Prostate gland (tissue), 2 donors: Measurements from ENCODE around the gene NOTCH1. TPM values are rescaled to one million over a fixed set of nuclear protein-coding genes. Genes with fewer than 3 reads are reported as not detected.

Experiments
- DNase-seq: peaks from one replicate; pipeline ENCODE4 v3.0.0-alpha.2; 2019; ENCODE audit warnings: low spot score
- H3K27ac ChIP-seq, 2 donors: fragments of 200-600 bp; sonication (generic); 2 replicates each; pipeline ENCODE4 v1.5.1; 2017 to 2019
- H3K27me3 ChIP-seq: fragments of 200-600 bp; sonication (generic); replicated peaks from 2 replicates; pipeline ENCODE4 v1.5.1; 2019; ENCODE audit not compliant: insufficient read depth
- H3K36me3 ChIP-seq, 2 donors: fragments of 200-600 bp; sonication (generic); 1 replicate in 1 of 2; 2 replicates in 1 of 2; pipeline versions ENCODE4 v1.5.1 to v1.8.1; 2017 to 2019
- H3K4me1 ChIP-seq: fragments of 200-600 bp; sonication (generic); replicated peaks from 2 replicates; pipeline ENCODE4 v1.5.1; 2019
- H3K4me3 ChIP-seq, 2 donors: fragments of 200-600 bp; sonication (generic); 2 replicates each; pipeline ENCODE4 v1.5.1; 2017 to 2019
- H3K9me3 ChIP-seq: fragments of 200-600 bp; sonication (generic); 2 replicates; pipeline ENCODE4 v1.5.1; 2017
- CTCF ChIP-seq, 4 experiments: fragments of 200-600 bp in 2 of 4; fragments of 450-650 bp in 2 of 4; sonication (generic) in 2 of 4; IDR thresholded peaks; 1 replicate in 3 of 4; 2 replicates in 1 of 4; pipeline ENCODE4 v1.5.1; 2016 to 2019; ENCODE audit warnings: antibody characterized with exemption in 4 of 4, mild to moderate bottlenecking in 2 of 4, moderate library complexity in 2 of 4
- POLR2A ChIP-seq: fragments of 450-650 bp; IDR thresholded peaks from one replicate; pipeline ENCODE4 v1.6.1; 2016; ENCODE audit warnings: antibody characterized with exemption, mild to moderate bottlenecking
- POLR2AphosphoS5 ChIP-seq: sonication (generic); formaldehyde crosslinking; IDR thresholded peaks from one replicate; pipeline ENCODE4 v1.6.1; 2017; ENCODE audit warnings: antibody characterized with exemption
- WGBS: methylation state at CpG from one replicate; pipeline ENCODE4 v1.1.5; 2018; 5-methylcytosine and 5-hydroxymethylcytosine counted together
- intact Hi-C: fragments of 100-400 bp; cut with DNase I; formaldehyde crosslinking; loops from one replicate; pipeline ENCODE4 v1.14.2; 2022
- total RNA-seq, 2 donors: library from RNA; depleted of rRNA; stranded (reverse); fragments of >200 nt; gene quantifications; one replicate each; pipeline ENCODE4 v1.1.0, GENCODE V29; 2016

NOTCH1 gene
- total RNA-seq, 2 donors from 2014 or later = 38.0 to 63.3 TPM

GRCh38 chr9:136541179-136541578 is 4.7 kb downstream of the NOTCH1 start:
- Histone ChIP-seq H3K36me3 (no peaks in the 10 kb centered on the region), H3K4me1 (peaks cover 13% of the 10 kb centered on the region), H3K27ac (peak overlapping the region in 1 of 2 donors; percentile 16), H3K9me3 (no peaks in the 10 kb centered on the region), H3K27me3 (no peaks in the 10 kb centered on the region), H3K4me3 (no peak overlapping the region)
- 73% methylated on average over 9 of the region's 9 CpGs for WGBS
- intact Hi-C loops = no loop called here
- no peak for DNase-seq
- no peak for TF ChIP-seq CTCF (IDR thresholded peaks at IDR 0.05)

GRCh38 chr9:136539427-136540421 is 6.1 kb downstream of the NOTCH1 start:
- H3K27me3 ChIP-seq = no peaks in the 10 kb centered on the region
- H3K4me3 ChIP-seq = no peak overlapping the region
- peak; percentile 64 for DNase-seq

GRCh38 chr9:136538599-136539426 is 7.0 kb downstream of the NOTCH1 start:
- Histone ChIP-seq H3K36me3 (no peaks in the 10 kb centered on the region), H3K27ac (peak overlapping the region; percentile 51 to 54), H3K4me1 (peaks cover 9% of the 10 kb centered on the region), H3K27me3 (no peaks in the 10 kb centered on the region), H3K9me3 (no peaks in the 10 kb centered on the region), H3K4me3 (no peak overlapping the region)
- intact Hi-C loops = no loop called here
- WGBS = 41% methylated on average over 23 of the region's 24 CpGs
- DNase-seq = peak; percentile 70
- TF ChIP-seq CTCF (IDR thresholded peaks at IDR 0.05) = no peak
- peak; percentile 30 for TF ChIP-seq POLR2A
- TF ChIP-seq POLR2AphosphoS5 = peak; percentile 75

More at GRCh38 chr9:136539427-136540421, 6.1 kb downstream of the NOTCH1 start:
- Histone ChIP-seq H3K4me1 (peaks cover 13% of the 10 kb centered on the region), H3K36me3 (no peaks in the 10 kb centered on the region), H3K9me3 (no peaks in the 10 kb centered on the region), H3K27ac (peak overlapping the region; percentile 40 to 72)
- intact Hi-C loops = no loop called here
- 46% methylated on average over 33 of the region's 33 CpGs for WGBS
- TF ChIP-seq POLR2AphosphoS5 (peak; percentile 73), POLR2A (peak; percentile 44), CTCF (IDR thresholded peaks at IDR 0.05) (no peak)

GRCh38 chr9:136537896-136538598 is 7.8 kb downstream of the NOTCH1 start:
- DNase-seq = no peak
- H3K27me3 ChIP-seq = no peaks in the 10 kb centered on the region
- WGBS = 44% methylated on average over 18 of the region's 21 CpGs
- no peaks in the 10 kb centered on the region for H3K9me3 ChIP-seq
- peak overlapping the region; percentile 51 to 54 for H3K27ac ChIP-seq
- intact Hi-C loops = no loop called here
- H3K4me1 ChIP-seq = peaks cover 3% of the 10 kb centered on the region
- H3K36me3 ChIP-seq = no peaks in the 10 kb centered on the region
- H3K4me3 ChIP-seq = no peak overlapping the region
- TF ChIP-seq POLR2A = no peak
- TF ChIP-seq POLR2AphosphoS5 = no peak

GRCh38 chr9:136537411-136537810 is 8.4 kb downstream of the NOTCH1 start:
- Histone ChIP-seq H3K4me3 (no peak overlapping the region), H3K4me1 (peaks cover 3% of the 10 kb centered on the region), H3K27me3 (no peaks in the 10 kb centered on the region), H3K9me3 (no peaks in the 10 kb centered on the region), H3K27ac (no peak overlapping the region), H3K36me3 (no peaks in the 10 kb centered on the region)
- WGBS = 94% methylated on average over 7 of the region's 7 CpGs
- no peak for DNase-seq
- TF ChIP-seq CTCF (IDR thresholded peaks at IDR 0.05) (no peak), POLR2AphosphoS5 (no peak), POLR2A (no peak)
- intact Hi-C loops = no loop called here
